PC-9 (cell line): ENCODE measurements around the gene CABLES2.

Experiments
- EZH2 ChIP-seq: fragments of 200-600 bp; sonication (generic); IDR thresholded peaks from 2 replicates; pipeline ENCODE4 v1.8.0; 2017; ENCODE audit warnings: antibody characterized with exemption, low read depth
- TF ChIP-seq, protein P1 (sequence below): fragments of 200-600 bp; sonication (generic); conservative IDR thresholded peaks from 2 replicates; pipeline ENCODE4 v1.6.1; 2017; ENCODE audit warnings: mixed run types, antibody characterized with exemption, mild to moderate bottlenecking, moderate library complexity

DNA sequence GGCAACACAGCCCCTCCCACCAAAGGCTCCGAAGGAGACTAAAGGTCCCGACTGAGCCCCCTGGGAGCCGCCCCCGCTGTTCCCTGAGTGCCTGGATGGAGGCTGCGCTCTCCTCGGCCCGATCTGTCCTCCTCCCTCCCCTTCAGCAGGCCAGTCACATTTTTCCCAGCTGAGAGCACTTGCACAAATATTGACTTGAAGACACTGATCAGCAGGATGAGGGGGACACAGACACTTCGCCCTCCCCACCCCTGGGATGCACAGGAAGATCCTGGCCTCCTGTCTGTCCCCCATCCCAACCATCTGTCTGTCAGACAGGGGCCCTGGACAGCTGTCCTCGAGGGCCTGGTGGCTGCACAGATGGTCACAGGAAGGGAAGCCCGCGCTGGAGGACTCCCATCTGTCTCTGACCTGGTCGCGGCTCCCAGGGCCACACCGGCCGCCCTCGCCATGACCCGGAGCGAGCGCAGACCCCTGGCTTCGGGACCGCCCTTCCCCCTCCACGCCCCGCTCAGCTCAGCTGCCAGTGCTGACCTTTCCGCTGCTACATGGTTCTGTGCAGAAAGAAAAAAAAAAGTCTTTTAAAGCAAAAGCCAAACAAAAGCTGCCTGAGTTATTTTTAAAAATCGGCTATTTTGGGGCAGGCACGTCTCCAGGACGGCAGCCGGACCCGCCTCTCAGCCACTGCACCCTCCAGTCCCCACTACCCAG, 51.1 kb downstream of the CABLES2 start:
- TF ChIP-seq, protein P1, sequence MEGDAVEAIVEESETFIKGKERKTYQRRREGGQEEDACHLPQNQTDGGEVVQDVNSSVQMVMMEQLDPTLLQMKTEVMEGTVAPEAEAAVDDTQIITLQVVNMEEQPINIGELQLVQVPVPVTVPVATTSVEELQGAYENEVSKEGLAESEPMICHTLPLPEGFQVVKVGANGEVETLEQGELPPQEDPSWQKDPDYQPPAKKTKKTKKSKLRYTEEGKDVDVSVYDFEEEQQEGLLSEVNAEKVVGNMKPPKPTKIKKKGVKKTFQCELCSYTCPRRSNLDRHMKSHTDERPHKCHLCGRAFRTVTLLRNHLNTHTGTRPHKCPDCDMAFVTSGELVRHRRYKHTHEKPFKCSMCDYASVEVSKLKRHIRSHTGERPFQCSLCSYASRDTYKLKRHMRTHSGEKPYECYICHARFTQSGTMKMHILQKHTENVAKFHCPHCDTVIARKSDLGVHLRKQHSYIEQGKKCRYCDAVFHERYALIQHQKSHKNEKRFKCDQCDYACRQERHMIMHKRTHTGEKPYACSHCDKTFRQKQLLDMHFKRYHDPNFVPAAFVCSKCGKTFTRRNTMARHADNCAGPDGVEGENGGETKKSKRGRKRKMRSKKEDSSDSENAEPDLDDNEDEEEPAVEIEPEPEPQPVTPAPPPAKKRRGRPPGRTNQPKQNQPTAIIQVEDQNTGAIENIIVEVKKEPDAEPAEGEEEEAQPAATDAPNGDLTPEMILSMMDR, result no peak
- TF ChIP-seq EZH2, result no peak
